Choroid plexus epithelial cell (primary cell): Measurements from ENCODE around the gene BEST1.
A peak's percentile ranks its signal among the peaks of the same experiment; 100 is the strongest.

Experiments used
- DNase-seq: peaks from one replicate; pipeline ENCODE4 v3.0.0-alpha.2; 2010; ENCODE audit warnings: low read depth
- H3K4me3 ChIP-seq: 2 replicates; pipeline ENCODE4 v1.5.1; 2011; ENCODE audit warnings: low read depth, mild to moderate bottlenecking, control low read depth, low read length, moderate library complexity
- CTCF ChIP-seq: conservative IDR thresholded peaks from 2 replicates; pipeline ENCODE4 v1.5.1; 2011; ENCODE audit warnings: low read depth, mild to moderate bottlenecking, control low read depth, inconsistent platforms, low read length, moderate library complexity

BEST1 gene

DNA sequence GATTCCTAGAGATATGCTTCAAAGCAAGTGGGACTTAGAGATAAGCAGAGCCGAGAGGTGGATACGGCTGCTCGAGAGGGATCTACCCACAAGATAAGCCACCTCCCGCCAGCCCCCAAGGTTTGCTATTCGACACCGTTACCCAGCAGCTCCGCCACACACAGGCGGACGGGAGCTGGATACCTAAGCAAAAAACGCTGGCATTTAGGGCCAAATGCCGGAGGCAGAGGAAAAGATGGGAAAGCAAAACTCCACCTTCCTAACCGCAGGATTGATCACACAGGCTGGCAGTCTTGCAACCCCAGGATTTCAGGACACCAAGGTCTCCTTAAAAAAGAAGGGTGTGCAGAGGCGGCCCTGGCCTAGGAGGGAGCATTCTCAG is 16.6 kb downstream of the BEST1 start:
- H3K4me3 ChIP-seq: peak overlapping the region; percentile 78
- peak; percentile 55 for DNase-seq
- TF ChIP-seq CTCF: no peak

DNA sequence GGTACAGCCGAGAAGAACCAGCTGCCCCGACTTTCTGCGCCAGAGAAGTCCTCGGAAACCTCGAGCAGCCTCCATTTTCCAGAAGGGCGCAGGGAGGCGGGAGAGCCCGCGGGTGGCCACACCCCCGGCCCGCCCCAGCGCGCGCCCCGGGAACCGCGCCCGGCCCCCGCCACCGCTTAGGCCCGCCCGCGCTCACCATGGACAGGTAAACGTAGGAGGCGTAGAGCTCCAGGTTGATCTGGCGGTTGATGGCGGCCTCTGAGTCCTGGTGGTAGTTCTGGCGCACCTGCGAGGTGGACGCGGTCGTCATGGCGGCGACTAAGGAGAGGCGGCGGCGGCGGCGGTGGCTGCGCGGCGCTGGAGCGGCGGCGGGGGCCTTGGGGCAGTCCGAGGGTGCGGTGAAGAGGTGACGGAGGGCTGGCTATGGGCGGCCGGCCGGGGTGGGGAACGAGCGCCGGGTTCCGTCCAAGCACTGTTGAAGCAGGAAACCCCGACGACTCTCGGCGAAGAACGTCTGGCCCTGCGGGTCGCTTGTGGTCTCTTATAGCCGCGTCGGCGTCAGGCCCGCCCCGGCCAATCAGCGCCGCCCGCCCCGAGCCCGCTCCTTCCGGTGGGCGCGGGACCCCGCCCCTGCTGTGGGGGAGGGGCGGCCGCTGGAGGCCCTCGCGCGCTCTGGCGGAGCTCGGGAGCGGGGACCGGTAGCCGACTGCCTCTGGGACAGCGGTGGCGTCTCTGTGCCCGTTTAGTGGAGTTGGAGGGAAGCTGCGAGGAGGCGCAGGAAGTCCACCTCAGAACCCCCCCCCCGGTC is 17.2 kb downstream of the BEST1 start, which contains the start of gene FTH1:
FTH1 (minus strand) TSS at position 519 of the 808 bp plus-strand sequence; CDS start at position 310, 209 bp downstream.
- peak; percentile 97 for DNase-seq
- H3K4me3 ChIP-seq: peak within 1 kb of the TSS; percentile 78
- no peak for TF ChIP-seq CTCF

GRCh38 chr11:61967924-61968757 is 18.0 kb downstream of the BEST1 start:
- DNase-seq: no peak
- peak overlapping the region; percentile 78 for H3K4me3 ChIP-seq
- TF ChIP-seq CTCF: no peak

DNA sequence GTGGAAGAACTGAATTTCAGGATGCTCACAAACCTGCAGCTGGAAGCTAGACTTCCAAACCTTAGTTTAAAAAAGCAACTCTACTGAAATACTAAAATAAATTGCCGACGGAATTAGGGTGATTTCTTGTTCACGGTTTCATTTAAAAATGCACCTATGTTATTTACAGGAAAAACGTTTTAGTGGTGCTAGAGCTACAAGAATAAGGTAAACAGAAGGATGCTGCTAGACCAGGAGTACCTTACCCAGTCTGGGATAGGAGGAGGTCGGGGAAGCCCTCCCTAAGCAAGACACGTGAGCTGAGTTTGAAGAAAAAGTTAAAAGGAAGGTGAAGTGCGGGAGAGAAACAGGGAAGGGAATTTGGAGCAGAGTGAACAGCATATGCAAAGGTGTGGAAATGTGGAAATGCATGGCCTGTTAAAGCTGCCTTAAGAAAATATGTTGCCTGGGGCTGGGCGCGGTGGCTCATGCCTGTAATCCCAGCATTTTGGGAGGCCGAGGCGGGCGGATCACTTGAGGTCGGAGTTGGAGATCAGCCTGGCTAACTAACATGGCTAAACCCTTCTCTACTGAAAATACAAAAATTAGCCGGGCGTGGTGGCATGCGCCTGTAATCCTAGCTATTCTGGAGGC is 18.7 kb downstream of the BEST1 start:
- H3K4me3 ChIP-seq: peak overlapping the region; percentile 78
- TF ChIP-seq CTCF: no peak
- DNase-seq: no peak

DNA sequence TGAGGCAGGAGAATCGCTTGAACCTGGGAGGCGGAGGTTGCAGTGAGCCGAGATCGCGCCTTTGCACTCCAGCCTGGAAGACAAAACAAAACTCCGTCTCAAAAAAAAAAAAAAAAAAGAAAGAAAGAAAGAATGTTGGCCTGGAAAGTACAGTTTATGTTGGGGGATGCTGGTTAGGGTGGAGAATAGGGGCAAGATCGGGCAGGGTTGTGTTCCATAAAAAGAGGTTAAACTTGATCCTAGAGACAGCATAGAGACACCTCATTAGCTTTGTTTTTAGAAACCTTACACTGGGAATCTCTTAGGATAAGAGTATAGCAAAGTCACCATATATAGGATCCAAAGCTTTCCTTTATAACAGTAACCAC is 19.2 kb downstream of the BEST1 start:
- DNase-seq: no peak
- no peak for TF ChIP-seq CTCF
- no peak overlapping the region for H3K4me3 ChIP-seq

GRCh38 chr11:61969838-61970662 is 19.9 kb downstream of the BEST1 start:
- DNase-seq: peak; percentile 92
- TF ChIP-seq CTCF: no peak
- no peak overlapping the region for H3K4me3 ChIP-seq
